GM21717 (cell line): ENCODE measurements around the gene PRAMEF12.
"Not testable (repeated sequence)": the region's sequence is repeated elsewhere in the genome, so short reads cannot be mapped to it uniquely, and the experiment has no call there.

Source experiments
- ATAC-seq: cut with Tn5 transposase; IDR thresholded peaks from one replicate; pipeline ENCODE4 v1.9.1; 2021; ENCODE audit warnings: mild to moderate bottlenecking, moderate library complexity; ENCODE audit not compliant: unreplicated experiment

Gene PRAMEF12

GRCh38 chr1:12773438-12773837, at the start of gene PRAMEF12:
TSS of gene PRAMEF12 (plus strand) at chr1:12773738. CDS start at chr1:12774868, 1,130 bp downstream.
- ATAC-seq = no peak

DNA sequence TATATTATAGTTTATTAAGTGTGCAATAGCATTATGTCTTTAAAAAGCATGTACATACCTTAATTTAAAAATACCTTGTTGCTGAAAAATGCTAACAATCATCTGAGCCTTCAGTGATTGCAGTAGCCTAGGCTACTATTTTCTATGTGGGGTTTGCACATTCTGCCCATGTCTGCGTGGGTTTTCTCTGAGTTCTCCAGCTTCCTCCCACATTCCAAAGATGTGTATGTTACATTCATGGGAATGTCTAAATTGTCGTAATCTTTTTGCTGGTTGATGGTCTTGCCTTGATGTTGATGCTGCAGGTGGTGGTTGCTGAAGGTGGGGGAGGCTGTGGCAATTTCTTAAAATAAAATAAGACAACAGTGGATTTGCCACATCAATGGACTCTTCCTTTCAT, 45.1 kb upstream of the PRAMEF12 start:
- ATAC-seq = no peak

DNA sequence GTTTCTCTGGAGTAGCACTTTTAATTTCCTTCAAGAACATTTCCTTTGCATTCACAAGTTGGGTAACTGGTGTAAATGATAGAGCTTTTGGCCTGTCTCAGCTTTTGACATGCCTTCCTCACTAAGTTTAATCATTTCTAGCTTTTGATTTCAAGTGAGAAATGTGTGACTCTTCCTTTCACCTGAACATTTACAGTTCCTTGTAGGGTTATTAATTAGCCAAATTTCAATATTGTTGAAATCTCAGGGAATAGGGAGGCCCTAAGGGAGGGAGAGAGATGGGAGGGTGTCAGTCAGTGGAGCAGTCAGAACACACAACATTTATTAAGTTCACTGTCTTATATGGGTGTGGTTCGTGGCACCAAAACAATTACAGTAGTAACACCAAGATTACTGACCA, 43.4 kb upstream of the PRAMEF12 start:
- no peak for ATAC-seq

DNA sequence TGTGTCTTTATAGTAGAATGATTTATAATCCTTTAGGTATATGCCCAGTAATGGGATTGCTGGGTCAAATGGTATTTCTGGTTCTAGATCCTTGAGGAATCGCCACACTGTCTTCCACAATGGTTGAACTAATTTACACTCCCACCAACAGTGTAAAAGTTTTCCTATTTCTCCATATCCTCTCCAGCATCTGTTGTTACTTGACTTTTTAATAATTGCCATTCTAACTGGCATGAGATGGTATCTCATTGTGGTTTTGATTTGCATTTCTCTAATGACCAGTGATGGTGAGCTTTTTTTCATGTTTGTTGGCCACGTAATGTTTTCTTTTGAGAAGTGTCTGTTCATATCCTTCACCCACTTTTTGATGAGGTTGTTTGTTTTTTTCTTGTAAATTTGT, 42.5 kb upstream of the PRAMEF12 start:
- not testable (repeated sequence) for ATAC-seq

DNA sequence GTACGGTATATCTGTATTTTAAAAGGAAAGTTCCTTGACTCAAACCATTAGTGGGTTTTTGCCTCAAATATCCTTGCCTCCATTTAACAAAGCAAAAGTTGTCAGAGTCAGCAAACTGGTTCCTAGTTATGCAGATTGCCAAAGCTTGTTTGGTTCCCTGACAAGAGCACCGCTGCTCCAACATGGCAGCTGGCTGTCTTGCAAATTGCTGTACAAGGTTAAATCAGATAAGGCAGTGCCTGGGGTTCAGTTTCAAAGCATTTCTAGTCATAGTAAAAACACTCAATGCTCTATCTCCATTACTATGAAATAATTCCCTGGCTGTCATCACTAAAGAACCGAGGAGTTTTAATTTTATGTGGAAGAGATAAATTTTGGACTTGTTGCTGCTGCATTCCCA, 38.9 kb upstream of the PRAMEF12 start:
- ATAC-seq = no peak

GRCh38 chr1:12738934-12739333, 34.6 kb upstream of the PRAMEF12 start:
- no peak for ATAC-seq

DNA sequence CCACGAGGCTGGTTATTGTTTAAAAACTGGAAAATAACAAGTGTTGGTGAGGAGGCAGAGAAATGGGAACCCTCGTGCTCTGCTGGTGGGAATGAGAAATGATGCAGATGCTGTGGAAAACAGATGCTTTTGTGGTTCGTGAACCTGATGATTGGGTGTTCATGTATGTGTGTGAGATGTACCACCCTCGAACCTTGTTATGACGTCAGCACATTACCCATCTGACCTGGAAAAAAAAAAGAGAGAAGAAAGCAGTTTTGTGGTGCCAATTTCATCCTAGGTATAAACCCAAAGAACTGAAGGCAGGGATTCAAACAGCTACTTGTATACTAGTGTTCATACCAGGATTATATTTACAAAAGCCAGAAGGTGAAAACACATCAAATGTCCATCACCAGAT, 33.9 kb upstream of the PRAMEF12 start:
- ATAC-seq = no peak

DNA sequence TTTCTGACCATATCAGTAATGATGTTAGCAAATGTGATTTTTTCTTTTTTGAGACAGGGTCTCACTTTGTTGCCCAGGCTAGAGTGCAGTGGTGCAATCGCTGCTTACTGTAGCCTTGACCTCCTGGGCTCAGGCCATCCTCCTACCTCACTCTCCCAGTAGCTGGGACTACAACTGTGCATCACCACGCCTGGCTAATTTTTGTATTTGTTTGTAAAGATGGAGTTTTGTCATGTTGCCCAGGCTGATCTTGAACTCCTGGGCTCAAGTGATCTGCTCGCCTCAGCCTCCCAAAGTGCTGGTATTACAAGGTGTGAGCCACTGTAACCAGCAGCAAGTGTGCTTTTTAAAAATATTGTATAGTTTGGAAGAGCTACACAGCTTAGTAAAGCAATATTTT, 31.6 kb upstream of the PRAMEF12 start:
- ATAC-seq = no peak

DNA sequence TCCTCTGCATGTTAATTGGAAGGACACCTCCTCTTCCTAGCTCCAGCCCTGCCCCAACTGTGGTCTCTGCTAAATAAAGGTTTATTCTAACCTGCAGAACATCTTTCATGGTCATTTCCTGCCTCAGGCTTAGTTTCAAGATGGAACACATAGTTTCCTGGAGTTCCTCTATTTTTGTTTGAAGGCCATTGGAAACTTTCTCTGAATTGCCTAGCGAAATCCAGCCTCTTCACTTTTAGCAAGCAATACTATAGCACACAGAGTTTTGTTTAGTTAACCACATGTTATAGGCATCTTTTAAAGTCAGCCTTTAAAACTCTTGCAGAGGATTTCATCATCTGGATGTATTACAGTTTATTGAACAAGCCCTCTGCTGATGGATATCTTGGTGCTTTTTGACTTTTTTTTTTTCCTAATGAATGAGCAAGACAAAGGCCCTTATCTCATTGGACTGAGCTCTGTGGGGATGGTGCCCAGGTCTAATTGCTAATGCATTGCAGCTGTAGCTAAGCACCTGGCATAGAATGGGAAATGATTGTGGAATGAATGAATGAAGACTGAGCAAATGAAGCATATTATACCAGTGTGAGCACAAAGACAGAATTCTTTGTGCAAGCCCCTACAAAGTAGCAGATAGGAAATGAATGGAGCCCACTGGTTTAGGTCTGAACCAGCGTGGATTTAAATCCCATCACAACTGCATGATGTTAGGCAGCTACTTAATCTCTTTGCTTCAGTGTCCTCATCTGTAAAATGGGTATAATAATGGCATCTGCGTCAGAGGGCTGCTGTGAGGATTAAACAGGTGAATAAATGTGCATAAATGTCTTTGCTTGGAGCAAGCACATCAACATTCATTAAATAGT, 28.2 kb upstream of the PRAMEF12 start:
- no peak for ATAC-seq

DNA sequence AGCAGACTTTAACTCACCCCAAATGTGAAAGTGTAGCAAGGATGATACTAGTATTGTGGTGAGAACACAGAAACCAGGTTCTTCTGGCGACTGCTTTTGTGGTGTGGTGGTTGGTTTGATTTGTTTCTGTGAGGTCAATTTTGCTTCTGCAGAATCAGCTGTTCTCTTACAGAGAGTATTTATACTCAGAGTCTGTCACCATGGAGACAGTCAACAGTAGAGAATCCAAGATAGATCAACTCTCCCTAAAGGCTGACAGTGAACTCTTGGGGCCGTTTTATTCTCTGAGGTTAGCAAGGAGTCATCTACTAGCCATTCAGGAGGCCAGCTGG, 27.6 kb upstream of the PRAMEF12 start, which contains the start of gene CFAP107:
TSS of gene CFAP107 (plus strand) at position 209 of the 332 bp plus-strand sequence. CDS start 231 bp downstream, outside the sequence.
- no peak for ATAC-seq

DNA sequence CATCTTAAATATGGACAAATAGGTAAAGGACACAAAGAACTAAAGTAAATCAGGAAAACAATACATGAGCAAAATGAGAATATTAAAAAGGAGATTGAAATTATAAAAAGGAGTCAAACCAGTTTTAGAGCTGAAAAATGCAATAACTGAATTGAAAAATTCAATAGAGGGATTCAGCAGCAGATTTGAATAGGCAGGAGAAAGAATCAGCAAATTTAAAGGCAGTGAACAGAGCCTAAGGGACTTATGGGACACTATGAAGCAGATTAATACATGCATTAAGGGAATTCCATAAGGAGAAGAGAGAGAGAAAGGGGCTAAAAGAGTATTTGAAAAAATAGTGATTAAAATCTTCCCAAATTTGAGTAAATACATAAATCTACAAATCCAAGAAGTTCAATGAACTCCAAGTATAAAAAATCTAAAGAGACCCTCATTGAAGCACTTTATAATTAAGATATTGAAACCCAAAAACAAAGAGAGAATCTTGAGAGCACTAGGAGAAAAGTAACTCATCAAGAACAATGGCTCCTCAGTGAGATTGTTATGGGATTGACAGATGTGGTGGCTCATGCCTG, 24.7 kb upstream of the PRAMEF12 start:
- ATAC-seq = no peak

DNA sequence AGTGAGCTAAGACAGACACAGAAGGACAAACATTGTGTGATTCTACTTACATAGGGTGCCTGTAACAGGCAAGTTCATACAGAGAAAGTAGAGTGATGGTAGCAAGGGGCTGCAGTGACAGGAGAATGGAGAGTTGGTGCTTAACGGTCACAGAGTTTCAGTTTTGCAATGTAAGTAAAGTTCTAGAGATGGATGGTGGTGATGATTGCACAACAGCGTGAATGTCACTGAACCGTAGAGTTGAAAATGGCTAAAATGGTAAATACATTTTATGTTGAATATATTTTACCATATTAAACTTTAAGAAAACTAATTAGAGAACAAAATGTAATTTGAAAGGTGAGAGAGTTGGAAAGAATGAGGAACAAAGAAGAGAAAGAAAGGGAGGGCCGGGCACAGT, 18.8 kb upstream of the PRAMEF12 start:
- ATAC-seq = no peak

GRCh38 chr1:12756273-12756672, 17.3 kb upstream of the PRAMEF12 start:
- ATAC-seq = no peak

GRCh38 chr1:12756768-12757413, 16.6 kb upstream of the PRAMEF12 start:
- no peak for ATAC-seq

DNA sequence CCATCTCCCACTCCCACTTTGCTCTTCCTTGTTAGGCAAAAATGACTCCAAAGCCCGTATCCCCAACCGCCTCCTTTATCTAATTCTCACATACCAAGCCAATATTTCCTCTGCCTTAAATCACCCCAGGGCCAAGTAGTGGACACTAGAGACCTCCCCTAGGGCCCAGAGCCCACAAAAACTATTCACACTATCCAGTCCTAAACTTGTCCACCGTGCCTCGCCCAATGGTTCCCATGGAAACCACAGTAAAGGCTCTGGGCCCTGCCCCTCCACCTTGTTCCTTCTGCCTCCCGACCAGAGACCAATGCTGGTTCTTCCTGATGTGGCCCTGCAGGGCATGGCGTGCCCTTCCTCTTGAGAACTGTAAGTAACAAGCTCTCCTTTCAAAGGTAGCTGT, 15.7 kb upstream of the PRAMEF12 start:
- ATAC-seq = no peak

GRCh38 chr1:12760256-12760795, 13.2 kb upstream of the PRAMEF12 start:
- no peak for ATAC-seq

DNA sequence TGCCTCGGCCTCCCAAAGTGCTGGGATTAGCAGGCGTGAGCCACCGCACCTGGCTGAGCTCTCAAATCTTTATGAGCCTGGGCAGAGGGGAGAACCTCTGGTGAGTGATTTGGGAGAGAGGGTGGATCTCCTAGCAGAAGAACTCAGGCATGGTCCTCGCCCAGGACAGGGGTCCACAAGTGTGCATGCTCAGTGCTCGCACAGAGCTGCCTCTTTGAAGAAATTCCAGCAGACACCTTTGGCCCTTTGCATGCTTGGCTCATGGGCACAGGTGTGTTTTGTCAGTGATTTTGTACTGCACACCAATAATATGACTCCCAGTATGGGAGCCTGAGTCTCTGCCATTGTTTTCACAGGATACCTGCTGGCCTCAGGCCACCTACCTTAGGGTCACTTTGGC, 11.8 kb upstream of the PRAMEF12 start:
- no peak for ATAC-seq

GRCh38 chr1:12762766-12763165, 10.8 kb upstream of the PRAMEF12 start:
- ATAC-seq = no peak

DNA sequence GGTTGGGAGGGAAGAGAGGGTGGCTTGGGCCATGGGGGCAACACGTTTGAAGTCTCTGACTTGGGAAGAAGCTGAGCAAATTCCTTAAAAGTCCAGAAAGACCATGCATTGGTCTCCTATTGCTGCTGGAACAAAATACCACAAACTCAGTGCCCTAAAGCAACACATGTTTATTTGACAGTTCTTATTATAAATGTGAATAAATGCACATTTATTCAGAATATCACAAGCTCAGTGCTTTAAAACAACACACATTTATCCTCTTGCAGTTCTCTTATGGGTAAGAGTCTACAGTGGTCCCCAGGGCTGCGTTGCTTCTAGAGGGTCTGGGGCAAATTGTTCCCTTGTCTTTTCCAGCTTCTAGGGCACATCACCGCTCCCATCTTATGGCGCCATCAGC, 10.1 kb upstream of the PRAMEF12 start:
- no peak for ATAC-seq

GRCh38 chr1:12764016-12764415, 9.5 kb upstream of the PRAMEF12 start:
- no peak for ATAC-seq

GRCh38 chr1:12769031-12769430, 4.5 kb upstream of the PRAMEF12 start:
- no peak for ATAC-seq
